Activated T-cell treated with anti-CD3 and anti-CD28 coated beads, Interleukin-2, amount 50 U/mL, for 72 hours (primary cell): Measurements from ENCODE around the gene TEX2. TPM values are rescaled to one million over a fixed set of nuclear protein-coding genes. Genes with fewer than 3 reads are reported as not detected.
A peak's percentile ranks its signal among the peaks of the same experiment; 100 is the strongest.
"Not testable (repeated sequence)": the region's sequence is repeated elsewhere in the genome, so short reads cannot be mapped to it uniquely, and the experiment has no call there.

Source experiments
- ATAC-seq, 2 donors: fragments of 150-1000 bp; cut with Tn5 transposase; replicated peaks in 1 of 2; 2 replicates each; pipeline ENCODE4 v1.10.0; 2021; ENCODE audit warnings: moderate library complexity in 2 of 2, mild to moderate bottlenecking in 1 of 2
- DNase-seq, 2 donors: peaks; one replicate each; pipeline ENCODE4 v3.0.0; 2021 to 2022; ENCODE audit warnings: mixed read lengths in 1 of 2
- H3K27ac Mint-ChIP-seq: one replicate; pipeline ENCODE4 v1.8.0; 2022; ENCODE audit warnings: mild to moderate bottlenecking, moderate library complexity, mixed read lengths
- H3K27me3 Mint-ChIP-seq: one replicate; pipeline ENCODE4 v1.8.0; 2022; ENCODE audit warnings: low read depth, mixed read lengths
- H3K36me3 Mint-ChIP-seq, 2 donors: one replicate each; pipeline ENCODE4 v1.8.0; 2022; ENCODE audit warnings: mixed read lengths in 2 of 2, mild to moderate bottlenecking in 1 of 2; ENCODE audit not compliant: insufficient read depth in 2 of 2
- H3K4me1 Mint-ChIP-seq: one replicate; pipeline ENCODE4 v1.8.0; 2022; ENCODE audit warnings: low read depth, mixed read lengths
- H3K4me3 Mint-ChIP-seq, 2 donors: one replicate each; pipeline ENCODE4 v1.8.0; 2022; ENCODE audit warnings: mild to moderate bottlenecking in 2 of 2, mixed read lengths in 2 of 2, moderate library complexity in 2 of 2
- H3K9me3 Mint-ChIP-seq, 2 donors: one replicate each; pipeline ENCODE4 v1.8.0; 2022; ENCODE audit warnings: mixed read lengths in 2 of 2
- total RNA-seq, 2 donors: library from RNA; stranded (reverse); gene quantifications; one replicate each; pipeline ENCODE4 v1.2.3, GENCODE V29; 2022

The TEX2 gene
- total RNA-seq, 2 donors from 2014 or later, result 10.5 to 15.7 TPM

DNA sequence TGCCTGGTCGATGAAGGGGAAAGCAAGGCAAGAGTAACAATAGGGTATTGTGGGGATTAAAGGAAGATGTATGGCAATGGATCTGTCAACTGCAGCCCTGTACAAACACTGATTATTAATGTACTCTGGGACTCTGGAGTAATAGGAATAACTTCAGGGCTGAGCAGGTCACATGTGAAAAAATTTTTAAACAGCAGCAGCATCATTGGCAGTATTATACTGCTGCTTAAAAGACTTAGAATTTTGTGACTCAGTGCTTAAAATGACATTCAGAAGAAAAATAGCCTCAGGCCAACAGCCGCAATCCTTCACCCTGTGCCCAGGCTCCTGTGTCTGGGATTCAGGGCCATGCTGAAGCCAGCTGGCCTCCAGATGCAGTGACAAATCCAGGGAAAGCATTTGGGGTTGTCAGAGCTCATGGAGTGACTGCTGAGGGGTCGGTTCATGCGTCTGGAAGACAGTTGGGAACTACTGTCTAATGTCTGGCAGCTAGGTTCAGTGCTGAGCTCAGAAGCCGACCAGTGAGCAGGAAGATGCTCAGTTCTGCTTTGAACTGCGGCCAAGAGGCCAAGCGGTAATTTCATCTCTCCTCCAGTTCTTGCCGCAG, 22.2 kb downstream of the TEX2 start:
- DNase-seq, result no peak
- Mint-ChIP-seq H3K27ac (no peak overlapping the region), H3K36me3 (no peaks in the 10 kb centered on the region), H3K27me3 (no peaks in the 10 kb centered on the region), H3K4me3 (no peak overlapping the region), H3K4me1 (peaks cover 52% of the 10 kb centered on the region), H3K9me3 (no peaks in the 10 kb centered on the region)
- no peak for ATAC-seq

DNA sequence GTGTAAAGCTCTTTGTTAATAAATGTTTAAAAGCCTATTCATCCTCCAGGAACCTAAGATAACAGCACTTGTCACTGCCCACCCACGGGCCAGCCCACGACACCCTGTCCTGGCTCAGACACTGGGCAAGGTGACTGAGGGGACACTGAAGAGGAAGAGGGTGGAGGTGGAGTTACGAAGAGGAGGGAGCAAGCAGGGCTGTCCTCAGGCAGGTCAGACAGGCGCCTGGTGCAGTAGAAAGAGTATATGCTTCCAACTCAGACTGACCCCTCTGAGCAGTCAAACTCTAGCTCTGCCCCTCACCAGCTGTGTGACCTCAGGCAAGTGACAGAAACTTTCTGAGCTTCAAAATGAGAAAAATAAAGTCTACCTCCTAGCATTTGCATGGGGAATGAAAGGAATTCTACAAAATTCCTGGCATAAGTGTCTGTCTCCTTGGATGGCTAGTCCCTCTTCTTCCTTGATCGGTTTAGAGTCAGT, 22.8 kb downstream of the TEX2 start:
- Mint-ChIP-seq H3K27ac (no peak overlapping the region), H3K4me3 (no peak overlapping the region), H3K9me3 (no peaks in the 10 kb centered on the region), H3K4me1 (peaks cover 54% of the 10 kb centered on the region), H3K27me3 (no peaks in the 10 kb centered on the region), H3K36me3 (no peaks in the 10 kb centered on the region)
- no peak for DNase-seq
- no peak for ATAC-seq

DNA sequence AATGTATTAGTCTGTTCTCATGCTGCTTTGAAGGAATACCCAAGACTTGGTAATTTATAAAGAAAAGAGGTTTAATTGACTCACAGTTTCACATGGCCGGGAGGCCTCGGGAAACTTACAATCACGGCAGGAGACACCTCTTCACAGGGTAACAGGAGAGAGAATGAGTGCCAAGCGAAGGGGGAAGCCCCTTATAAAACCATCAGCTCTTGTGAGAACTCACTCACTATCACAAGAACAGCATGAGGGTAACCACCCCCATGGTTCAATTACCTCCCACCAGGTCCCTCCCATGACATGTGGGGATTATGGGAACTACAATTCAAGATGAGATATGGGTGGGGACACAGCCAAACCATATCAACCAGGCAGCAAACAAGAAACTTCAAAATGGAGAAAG, 24.6 kb downstream of the TEX2 start:
- DNase-seq, result peak; percentile 21 to 34
- peaks cover 45% of the 10 kb centered on the region for H3K4me1 Mint-ChIP-seq
- ATAC-seq, result peak; percentile 56 to 58
- H3K27ac Mint-ChIP-seq, H3K9me3 Mint-ChIP-seq, H3K36me3 Mint-ChIP-seq, H3K27me3 Mint-ChIP-seq: not testable (repeated sequence)
- peak overlapping the region; percentile 5 to 38 for H3K4me3 Mint-ChIP-seq

DNA sequence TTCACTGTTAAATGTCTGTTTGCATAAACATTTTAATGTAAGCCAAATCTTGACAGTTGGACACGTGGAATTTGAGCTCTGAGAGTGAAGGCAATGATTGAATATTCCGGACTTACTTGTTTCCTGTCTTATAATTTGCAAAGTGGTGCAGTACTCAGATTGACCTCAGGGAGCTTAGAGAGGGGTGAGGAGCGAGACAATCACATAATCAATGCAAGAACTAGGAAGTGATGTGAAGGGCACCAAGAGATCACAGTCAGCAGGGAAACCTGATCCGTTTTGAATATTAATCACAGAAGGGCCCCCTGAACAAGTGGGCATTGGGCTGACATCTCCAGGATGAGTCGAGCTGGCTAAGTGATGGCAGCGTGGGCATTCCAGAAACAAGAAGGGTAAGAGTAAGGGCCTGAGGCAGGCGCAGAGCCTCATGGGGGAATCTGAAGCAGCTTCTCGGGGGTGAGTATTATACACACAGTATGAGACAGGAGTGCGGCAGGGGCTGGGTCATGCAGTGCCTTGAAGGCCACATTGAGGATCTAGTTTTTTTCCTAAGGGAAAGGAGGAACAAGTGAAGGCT, 26.1 kb downstream of the TEX2 start:
- DNase-seq (no peak), ATAC-seq (no peak)
- Mint-ChIP-seq H3K9me3 (no peaks in the 10 kb centered on the region), H3K4me3 (no peak overlapping the region), H3K4me1 (peaks cover 45% of the 10 kb centered on the region), H3K27me3 (no peaks in the 10 kb centered on the region), H3K36me3 (no peaks in the 10 kb centered on the region), H3K27ac (no peak overlapping the region)

- Mint-ChIP-seq H3K36me3 (no peaks in the 10 kb centered on the region), H3K9me3 (no peaks in the 10 kb centered on the region), H3K27ac (no peak overlapping the region), H3K27me3 (no peaks in the 10 kb centered on the region), H3K4me1 (peaks cover 47% of the 10 kb centered on the region), H3K4me3 (no peak overlapping the region)
- ATAC-seq (no peak), DNase-seq (no peak)
Measured at GRCh38 chr17:64234961-64235360, 28.1 kb downstream of the TEX2 start.

GRCh38 chr17:64232466-64233262, 30.4 kb downstream of the TEX2 start:
- no peaks in the 10 kb centered on the region for H3K27me3 Mint-ChIP-seq
- H3K9me3 Mint-ChIP-seq, result no peaks in the 10 kb centered on the region
- H3K4me1 Mint-ChIP-seq, result peaks cover 25% of the 10 kb centered on the region
- no peaks in the 10 kb centered on the region for H3K36me3 Mint-ChIP-seq
- H3K4me3 Mint-ChIP-seq, result no peak overlapping the region
- H3K27ac Mint-ChIP-seq, result no peak overlapping the region
- no peak for ATAC-seq
- DNase-seq, result no peak

DNA sequence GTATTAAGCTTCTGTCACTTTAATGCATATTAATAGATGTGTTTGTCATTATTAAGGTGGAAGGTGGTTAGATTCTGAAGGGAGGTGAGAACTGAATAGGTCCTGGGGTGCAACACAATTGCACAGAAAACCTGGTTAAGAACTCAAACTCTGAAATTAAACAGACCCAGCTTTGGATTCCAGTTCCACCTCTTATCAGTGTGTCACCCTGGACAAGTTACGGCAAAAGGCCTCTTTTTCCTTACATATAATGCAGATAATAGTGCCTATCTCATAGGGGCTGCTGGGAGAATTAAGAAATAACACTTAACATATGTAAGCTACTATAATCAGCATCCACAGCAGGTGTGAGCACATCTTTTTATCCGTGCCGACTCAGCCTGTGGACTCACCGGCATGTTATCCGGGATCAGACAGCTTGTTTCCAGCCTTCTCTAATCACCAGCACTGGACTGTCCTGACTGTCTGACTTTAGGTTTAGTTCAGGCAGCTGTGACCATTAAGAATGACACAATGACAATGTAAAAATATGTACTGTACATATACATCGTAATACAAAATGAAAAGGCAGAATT, 31.4 kb downstream of the TEX2 start:
- no peaks in the 10 kb centered on the region for H3K9me3 Mint-ChIP-seq
- no peaks in the 10 kb centered on the region for H3K36me3 Mint-ChIP-seq
- no peaks in the 10 kb centered on the region for H3K27me3 Mint-ChIP-seq
- no peak for DNase-seq
- peaks cover 15% of the 10 kb centered on the region for H3K4me1 Mint-ChIP-seq
- ATAC-seq, result no peak
- H3K27ac Mint-ChIP-seq, result no peak overlapping the region
- no peak overlapping the region for H3K4me3 Mint-ChIP-seq

- peaks cover 12% of the 10 kb centered on the region for H3K4me1 Mint-ChIP-seq
- DNase-seq (no peak), ATAC-seq (no peak)
- no peak overlapping the region for H3K27ac Mint-ChIP-seq
- H3K27me3 Mint-ChIP-seq, result no peaks in the 10 kb centered on the region
- no peaks in the 10 kb centered on the region for H3K9me3 Mint-ChIP-seq
- no peak overlapping the region for H3K4me3 Mint-ChIP-seq
- H3K36me3 Mint-ChIP-seq, result no peaks in the 10 kb centered on the region
Measured at GRCh38 chr17:64230791-64231408, 32.2 kb downstream of the TEX2 start.

- Mint-ChIP-seq H3K27me3 (no peaks in the 10 kb centered on the region), H3K4me3 (no peak overlapping the region), H3K4me1 (peaks cover 10% of the 10 kb centered on the region), H3K27ac (no peak overlapping the region), H3K36me3 (no peaks in the 10 kb centered on the region), H3K9me3 (no peaks in the 10 kb centered on the region)
- ATAC-seq, result no peak
- no peak for DNase-seq
Measured at GRCh38 chr17:64229815-64230728, 33.0 kb downstream of the TEX2 start.

DNA sequence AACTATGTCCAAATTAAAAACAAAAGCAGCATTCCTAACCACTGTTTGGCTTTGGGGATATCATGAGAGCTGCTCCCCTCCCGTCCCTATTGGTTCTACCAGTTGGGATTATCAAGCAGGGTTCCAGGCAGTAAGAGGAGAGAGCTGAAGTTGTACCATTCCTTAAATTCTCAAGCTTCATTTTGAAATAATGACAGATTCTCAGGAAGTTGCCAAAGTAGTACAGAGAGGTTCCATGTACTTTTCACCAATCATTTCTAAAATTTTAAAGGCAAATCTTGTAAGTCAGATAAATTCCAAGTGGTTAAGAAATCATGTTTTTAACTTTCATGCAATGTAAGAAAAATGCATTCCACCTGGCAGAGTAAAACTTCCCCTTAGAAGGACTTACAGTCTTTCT, 36.9 kb downstream of the TEX2 start:
- no peak for DNase-seq
- no peaks in the 10 kb centered on the region for H3K36me3 Mint-ChIP-seq
- no peak overlapping the region for H3K4me3 Mint-ChIP-seq
- H3K9me3 Mint-ChIP-seq, result no peaks in the 10 kb centered on the region
- no peak for ATAC-seq
- no peaks in the 10 kb centered on the region for H3K27me3 Mint-ChIP-seq
- H3K27ac Mint-ChIP-seq, result no peak overlapping the region
- H3K4me1 Mint-ChIP-seq, result peaks cover 7% of the 10 kb centered on the region

GRCh38 chr17:64225410-64225809, 37.6 kb downstream of the TEX2 start:
- Mint-ChIP-seq H3K4me3 (no peak overlapping the region), H3K4me1 (no peaks in the 10 kb centered on the region), H3K27ac (no peak overlapping the region), H3K27me3 (no peaks in the 10 kb centered on the region), H3K36me3 (peaks cover 0 to 2% of the 10 kb centered on the region in 2 donors), H3K9me3 (no peaks in the 10 kb centered on the region)
- ATAC-seq (no peak), DNase-seq (no peak)

GRCh38 chr17:64223931-64224629, 39.0 kb downstream of the TEX2 start:
- no peak for ATAC-seq
- DNase-seq, result no peak
- Mint-ChIP-seq H3K36me3 (peaks cover 1 to 2% of the 10 kb centered on the region in 2 donors), H3K27me3 (no peaks in the 10 kb centered on the region), H3K4me3 (no peak overlapping the region), H3K4me1 (peaks cover 7% of the 10 kb centered on the region), H3K27ac (no peak overlapping the region), H3K9me3 (no peaks in the 10 kb centered on the region)
